Uterus (tissue), 4 donors: ENCODE data around the gene PRUNE1. TPM values are rescaled to one million over a fixed set of nuclear protein-coding genes. Genes with fewer than 3 reads are reported as not detected.

ENCODE experiments used
- DNase-seq, 2 donors: peaks; one replicate each; pipeline ENCODE4 v3.0.0-alpha.2; 2019 to 2020
- H3K27ac ChIP-seq, 2 donors: fragments of 200-600 bp; sonication (generic); 1 replicate in 1 of 2; 2 replicates in 1 of 2; pipeline ENCODE4 v1.5.1; 2016 to 2018
- H3K27me3 ChIP-seq, 2 donors: fragments of 200-600 bp; sonication (generic); one replicate each; pipeline ENCODE4 v1.5.1; 2018 to 2019; ENCODE audit warnings: control low read depth in 1 of 2
- H3K36me3 ChIP-seq, 2 donors: fragments of 200-600 bp; sonication (generic); one replicate each; pipeline ENCODE4 v1.5.1; 2019; ENCODE audit warnings: control low read depth in 1 of 2
- H3K4me1 ChIP-seq, 2 donors: fragments of 200-600 bp; sonication (generic); one replicate each; pipeline ENCODE4 v1.5.1; 2018 to 2019; ENCODE audit warnings: control low read depth in 1 of 2
- H3K4me3 ChIP-seq, 2 donors: fragments of 200-600 bp; sonication (generic); 1 replicate in 1 of 2; 2 replicates in 1 of 2; pipeline ENCODE4 v1.5.1; 2018 to 2019; ENCODE audit warnings: mild to moderate bottlenecking in 1 of 2
- H3K9me3 ChIP-seq, 2 donors: fragments of 200-600 bp; sonication (generic); one replicate each; pipeline ENCODE4 v1.5.1; 2019; ENCODE audit warnings: control low read depth in 1 of 2
- POLR2A ChIP-seq, 2 donors: fragments of 450-650 bp; IDR thresholded peaks; one replicate each; pipeline ENCODE4 v1.6.1; 2016; ENCODE audit warnings: antibody characterized with exemption in 2 of 2, mild to moderate bottlenecking in 1 of 2, moderate library complexity in 1 of 2
- intact Hi-C: fragments of 100-400 bp; cut with DNase I; formaldehyde crosslinking; loops from one replicate; pipeline ENCODE4 v1.15.1; 2023; ENCODE audit warnings: low total_unique reads
- small RNA-seq: library from RNA; depleted of rRNA; stranded (forward); fragments of <200 nt; gene quantifications from one replicate; pipeline ENCODE3, GENCODE V24; 2016
- total RNA-seq, 4 donors: library from RNA; depleted of rRNA in 3 of 4; stranded (reverse); fragments of >200 nt in 3 of 4; gene quantifications; one replicate each; pipeline versions ENCODE4 v1.1.0 to v1.2.4, GENCODE V29; 2014 to 2023
- TF ChIP-seq, protein P1 (sequence below), 4 experiments: fragments of 200-600 bp in 2 of 4; fragments of 450-650 bp in 2 of 4; sonication (generic) in 2 of 4; IDR thresholded peaks; one replicate each; pipeline ENCODE4 v1.5.1; 2016 to 2019; ENCODE audit warnings: antibody characterized with exemption in 4 of 4, mild to moderate bottlenecking in 2 of 4, moderate library complexity in 1 of 4
- donor health status: DM: yes; HTN: yes; CAD: no.

The PRUNE1 gene
- total RNA-seq, 4 donors from 2014 or later: 10.0 to 26.4 (median 20.1) TPM

DNA sequence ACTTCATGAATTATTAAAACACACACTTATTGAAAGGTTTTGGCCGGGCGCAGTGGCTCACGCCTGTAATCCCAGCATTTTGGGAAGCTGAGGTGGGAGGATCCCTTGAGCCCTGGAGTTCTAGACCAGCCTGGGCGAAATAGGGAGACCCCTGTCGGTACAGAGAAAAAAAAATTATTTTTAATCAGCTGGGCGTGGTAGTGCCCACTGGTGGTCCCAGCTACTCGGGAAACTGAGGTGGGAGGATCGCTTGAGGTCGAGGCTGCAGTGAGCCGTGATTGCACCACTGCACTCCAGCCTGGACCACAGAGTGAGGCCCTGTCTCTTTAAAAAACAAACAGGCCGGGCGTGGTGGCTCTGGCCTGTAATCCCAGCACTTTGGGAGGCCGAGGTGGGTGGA is 64.0 kb downstream of the PRUNE1 start:
- intact Hi-C loops: no loop called here
- DNase-seq: no peak
- Histone ChIP-seq H3K4me3 (no peak overlapping the region), H3K27me3 (no peaks in the 10 kb centered on the region), H3K4me1 (no peaks in the 10 kb centered on the region), H3K36me3 (no peaks in the 10 kb centered on the region), H3K27ac (peak overlapping the region in 1 of 2 donors; percentile 99), H3K9me3 (no peaks in the 10 kb centered on the region)
- TF ChIP-seq, protein P1, sequence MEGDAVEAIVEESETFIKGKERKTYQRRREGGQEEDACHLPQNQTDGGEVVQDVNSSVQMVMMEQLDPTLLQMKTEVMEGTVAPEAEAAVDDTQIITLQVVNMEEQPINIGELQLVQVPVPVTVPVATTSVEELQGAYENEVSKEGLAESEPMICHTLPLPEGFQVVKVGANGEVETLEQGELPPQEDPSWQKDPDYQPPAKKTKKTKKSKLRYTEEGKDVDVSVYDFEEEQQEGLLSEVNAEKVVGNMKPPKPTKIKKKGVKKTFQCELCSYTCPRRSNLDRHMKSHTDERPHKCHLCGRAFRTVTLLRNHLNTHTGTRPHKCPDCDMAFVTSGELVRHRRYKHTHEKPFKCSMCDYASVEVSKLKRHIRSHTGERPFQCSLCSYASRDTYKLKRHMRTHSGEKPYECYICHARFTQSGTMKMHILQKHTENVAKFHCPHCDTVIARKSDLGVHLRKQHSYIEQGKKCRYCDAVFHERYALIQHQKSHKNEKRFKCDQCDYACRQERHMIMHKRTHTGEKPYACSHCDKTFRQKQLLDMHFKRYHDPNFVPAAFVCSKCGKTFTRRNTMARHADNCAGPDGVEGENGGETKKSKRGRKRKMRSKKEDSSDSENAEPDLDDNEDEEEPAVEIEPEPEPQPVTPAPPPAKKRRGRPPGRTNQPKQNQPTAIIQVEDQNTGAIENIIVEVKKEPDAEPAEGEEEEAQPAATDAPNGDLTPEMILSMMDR (IDR thresholded peaks at IDR 0.05): no peak
- no peak for TF ChIP-seq POLR2A (IDR thresholded peaks at IDR 0.05)

Small RNA genes lying within 50 kb of the gene (small RNA-seq; reads per million reads assigned to genes)
- not detected for gene RNU6-884P

Other genes with a start within 250 kb of the PRUNE1 start
- gene CTSS, start 242.7 kb upstream of the PRUNE1 start, total RNA-seq: 10 to 100 TPM in 3 of 4 donors, 1 to 10 TPM in 1; 5.9 to 26.7 (median 16.5) TPM
- 100 to 1,000 TPM in 3 of 4 donors, 10 to 100 TPM in 1; 83.5 to 168 (median 114) TPM for gene CTSK, start 200.2 kb upstream of the PRUNE1 start, total RNA-seq
- gene ARNT, start 131.8 kb upstream of the PRUNE1 start, total RNA-seq: 10 to 100 TPM; 28.9 to 86.1 (median 59.1) TPM
- not detected for gene CTXND2, start 121.3 kb upstream of the PRUNE1 start, total RNA-seq
- 10 to 100 TPM; 21.8 to 63.2 (median 54.4) TPM for gene SETDB1, start 82.1 kb upstream of the PRUNE1 start, total RNA-seq
- gene CERS2, start 33.6 kb upstream of the PRUNE1 start, total RNA-seq: 100 to 1,000 TPM in 3 of 4 donors, 10 to 100 TPM in 1; 74.9 to 191 (median 147) TPM
- gene ANXA9, start 26.2 kb upstream of the PRUNE1 start, total RNA-seq: 10 to 100 TPM in 1 of 4 donors, 1 to 10 TPM in 3; 2.3 to 54.3 (median 6.2) TPM
- gene MINDY1, start 1.5 kb upstream of the PRUNE1 start, total RNA-seq: 10 to 100 TPM in 3 of 4 donors, 1 to 10 TPM in 1; 10.0 to 37.7 (median 24.6) TPM
- gene BNIPL, start 28.1 kb downstream of the PRUNE1 start, total RNA-seq: under 1 TPM in 2 of 4 donors, not detected in 2; 0.24 to 0.55 TPM
- gene C1orf56, start 39.3 kb downstream of the PRUNE1 start, total RNA-seq: 1 to 10 TPM in 3 of 4 donors, under 1 TPM in 1; 0.59 to 8.5 (median 3.8) TPM
- 10 to 100 TPM; 21.5 to 80.8 (median 39.4) TPM for gene CDC42SE1, start 51.2 kb downstream of the PRUNE1 start, total RNA-seq
- 10 to 100 TPM in 1 of 4 donors, 1 to 10 TPM in 3; 1.3 to 10.6 (median 5.6) TPM for gene MLLT11, start 51.9 kb downstream of the PRUNE1 start, total RNA-seq
- gene GABPB2, start 62.3 kb downstream of the PRUNE1 start, total RNA-seq: 100 to 1,000 TPM in 1 of 4 donors, 10 to 100 TPM in 2, 1 to 10 TPM in 1; 7.4 to 285 (median 21.2) TPM
- 10 to 100 TPM in 2 of 4 donors, 1 to 10 TPM in 1, under 1 TPM in 1; 0.88 to 31.3 (median 10.4) TPM for gene SEMA6C, start 138.2 kb downstream of the PRUNE1 start, total RNA-seq
- 10 to 100 TPM in 1 of 4 donors, 1 to 10 TPM in 3; 1.0 to 27.1 (median 3.1) TPM for gene TNFAIP8L2, start 148.2 kb downstream of the PRUNE1 start, total RNA-seq
- 10 to 100 TPM in 2 of 4 donors, 1 to 10 TPM in 2; 6.4 to 32.9 (median 11.1) TPM for gene LYSMD1, start 157.5 kb downstream of the PRUNE1 start, total RNA-seq
- gene SCNM1, start 157.7 kb downstream of the PRUNE1 start, total RNA-seq: 100 to 1,000 TPM in 1 of 4 donors, 10 to 100 TPM in 2, 1 to 10 TPM in 1; 3.2 to 186 (median 21.3) TPM
- under 1 TPM in 1 of 4 donors, not detected in 3; 0.26 TPM for gene TMOD4, start 167.5 kb downstream of the PRUNE1 start, total RNA-seq
- gene VPS72, start 181.7 kb downstream of the PRUNE1 start, total RNA-seq: 10 to 100 TPM; 22.3 to 53.5 (median 32.7) TPM
- gene PIP5K1A, start 190.1 kb downstream of the PRUNE1 start, total RNA-seq: 100 to 1,000 TPM in 2 of 4 donors, 10 to 100 TPM in 2; 66.8 to 240 (median 92.6) TPM
- 100 to 1,000 TPM in 1 of 4 donors, 10 to 100 TPM in 3; 73.5 to 114 (median 89.1) TPM for gene PSMD4, start 246.3 kb downstream of the PRUNE1 start, total RNA-seq